ENCODE results near the gene ZDHHC1.

DNA sequence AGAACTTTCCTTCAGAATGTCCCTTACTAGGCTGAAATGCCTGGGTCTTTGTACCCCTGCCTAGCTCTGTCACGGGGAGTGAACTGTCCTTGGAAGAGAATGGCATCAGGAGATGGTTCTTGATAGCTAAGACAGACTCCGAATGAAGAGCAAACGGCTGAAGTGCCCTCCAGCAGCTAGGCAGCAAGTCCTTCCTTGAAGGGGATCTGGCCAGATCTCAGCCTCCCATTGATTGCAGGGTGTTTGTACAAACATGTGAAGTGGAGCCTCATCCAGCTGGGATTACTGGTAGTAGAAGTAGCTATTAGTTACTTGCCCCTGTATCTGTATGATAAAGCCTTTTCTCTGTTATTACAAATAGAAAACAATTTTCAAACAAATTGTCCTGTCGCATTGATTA is 58.7 kb downstream of the ZDHHC1 start:
- TF ChIP-seq, protein P1, sequence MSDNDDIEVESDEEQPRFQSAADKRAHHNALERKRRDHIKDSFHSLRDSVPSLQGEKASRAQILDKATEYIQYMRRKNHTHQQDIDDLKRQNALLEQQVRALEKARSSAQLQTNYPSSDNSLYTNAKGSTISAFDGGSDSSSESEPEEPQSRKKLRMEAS (IDR thresholded peaks at IDR 0.05; ENCODE audit: insufficient read depth, insufficient read length): no peak
- TF ChIP-seq, protein P2, sequence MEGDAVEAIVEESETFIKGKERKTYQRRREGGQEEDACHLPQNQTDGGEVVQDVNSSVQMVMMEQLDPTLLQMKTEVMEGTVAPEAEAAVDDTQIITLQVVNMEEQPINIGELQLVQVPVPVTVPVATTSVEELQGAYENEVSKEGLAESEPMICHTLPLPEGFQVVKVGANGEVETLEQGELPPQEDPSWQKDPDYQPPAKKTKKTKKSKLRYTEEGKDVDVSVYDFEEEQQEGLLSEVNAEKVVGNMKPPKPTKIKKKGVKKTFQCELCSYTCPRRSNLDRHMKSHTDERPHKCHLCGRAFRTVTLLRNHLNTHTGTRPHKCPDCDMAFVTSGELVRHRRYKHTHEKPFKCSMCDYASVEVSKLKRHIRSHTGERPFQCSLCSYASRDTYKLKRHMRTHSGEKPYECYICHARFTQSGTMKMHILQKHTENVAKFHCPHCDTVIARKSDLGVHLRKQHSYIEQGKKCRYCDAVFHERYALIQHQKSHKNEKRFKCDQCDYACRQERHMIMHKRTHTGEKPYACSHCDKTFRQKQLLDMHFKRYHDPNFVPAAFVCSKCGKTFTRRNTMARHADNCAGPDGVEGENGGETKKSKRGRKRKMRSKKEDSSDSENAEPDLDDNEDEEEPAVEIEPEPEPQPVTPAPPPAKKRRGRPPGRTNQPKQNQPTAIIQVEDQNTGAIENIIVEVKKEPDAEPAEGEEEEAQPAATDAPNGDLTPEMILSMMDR (IDR thresholded peaks at IDR 0.05; ENCODE audit: extremely low read depth in 1 of 2, insufficient read depth in 1 of 2, low read depth in 1 of 2, low read length in 2 of 2): no peak
- TF ChIP-seq GATA2 (IDR thresholded peaks at IDR 0.05; ENCODE audit: insufficient read depth, insufficient read length, low read depth, low read length) (no peak), FOS (IDR thresholded peaks at IDR 0.05; ENCODE audit: borderline replicate concordance, insufficient read depth, low read length) (no peak), MYC (IDR thresholded peaks at IDR 0.05; ENCODE audit: low read depth, low read length) (no peak), POLR2A (IDR thresholded peaks at IDR 0.05; ENCODE audit: low read depth, low read length) (no peak), EZH2 (IDR thresholded peaks at IDR 0.05; ENCODE audit: borderline replicate concordance, low read depth, low read length, severe bottlenecking) (no peak), POLR2AphosphoS5 (IDR thresholded peaks at IDR 0.05; ENCODE audit: insufficient read depth, low read depth, low read length) (no peak), JUN (IDR thresholded peaks at IDR 0.05; ENCODE audit: borderline replicate concordance, insufficient read depth, insufficient read length, low read depth) (no peak)
